Measurements from ENCODE around the gene TNFRSF13B.

DNA sequence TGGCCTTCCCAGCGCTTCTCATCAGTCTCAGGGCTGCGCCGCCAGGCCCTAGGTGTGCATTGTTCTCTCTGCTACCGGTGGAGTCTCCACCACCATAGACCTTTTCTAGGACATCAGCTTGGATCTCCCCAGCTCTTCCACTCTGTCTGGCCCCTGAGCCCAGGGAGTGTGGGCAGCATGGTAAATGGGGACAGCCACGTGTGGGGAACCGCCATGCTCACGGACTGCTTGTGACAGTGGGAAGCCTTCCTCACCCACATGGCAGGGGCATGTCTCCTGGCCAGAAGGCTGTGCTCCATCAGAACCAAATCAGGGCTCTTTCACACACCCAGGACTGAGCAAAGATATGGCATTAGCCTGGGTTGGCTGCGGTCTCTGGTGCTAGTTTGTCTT lies 51.3 kb downstream of the TNFRSF13B start:
- TF ChIP-seq, protein P1, sequence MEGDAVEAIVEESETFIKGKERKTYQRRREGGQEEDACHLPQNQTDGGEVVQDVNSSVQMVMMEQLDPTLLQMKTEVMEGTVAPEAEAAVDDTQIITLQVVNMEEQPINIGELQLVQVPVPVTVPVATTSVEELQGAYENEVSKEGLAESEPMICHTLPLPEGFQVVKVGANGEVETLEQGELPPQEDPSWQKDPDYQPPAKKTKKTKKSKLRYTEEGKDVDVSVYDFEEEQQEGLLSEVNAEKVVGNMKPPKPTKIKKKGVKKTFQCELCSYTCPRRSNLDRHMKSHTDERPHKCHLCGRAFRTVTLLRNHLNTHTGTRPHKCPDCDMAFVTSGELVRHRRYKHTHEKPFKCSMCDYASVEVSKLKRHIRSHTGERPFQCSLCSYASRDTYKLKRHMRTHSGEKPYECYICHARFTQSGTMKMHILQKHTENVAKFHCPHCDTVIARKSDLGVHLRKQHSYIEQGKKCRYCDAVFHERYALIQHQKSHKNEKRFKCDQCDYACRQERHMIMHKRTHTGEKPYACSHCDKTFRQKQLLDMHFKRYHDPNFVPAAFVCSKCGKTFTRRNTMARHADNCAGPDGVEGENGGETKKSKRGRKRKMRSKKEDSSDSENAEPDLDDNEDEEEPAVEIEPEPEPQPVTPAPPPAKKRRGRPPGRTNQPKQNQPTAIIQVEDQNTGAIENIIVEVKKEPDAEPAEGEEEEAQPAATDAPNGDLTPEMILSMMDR (IDR thresholded peaks at IDR 0.05; ENCODE audit: extremely low read depth in 1 of 2, insufficient read depth in 1 of 2, low read depth in 1 of 2, low read length in 2 of 2): no peak
- TF ChIP-seq POLR2AphosphoS5 (IDR thresholded peaks at IDR 0.05; ENCODE audit: insufficient read depth, low read depth, low read length) (no peak), EZH2 (IDR thresholded peaks at IDR 0.05; ENCODE audit: borderline replicate concordance, low read depth, low read length, severe bottlenecking) (no peak), JUN (IDR thresholded peaks at IDR 0.05; ENCODE audit: borderline replicate concordance, insufficient read depth, insufficient read length, low read depth) (no peak), POLR2A (IDR thresholded peaks at IDR 0.05; ENCODE audit: low read depth, low read length) (no peak), MYC (IDR thresholded peaks at IDR 0.05; ENCODE audit: low read depth, low read length) (no peak)
- TF ChIP-seq, protein P2, sequence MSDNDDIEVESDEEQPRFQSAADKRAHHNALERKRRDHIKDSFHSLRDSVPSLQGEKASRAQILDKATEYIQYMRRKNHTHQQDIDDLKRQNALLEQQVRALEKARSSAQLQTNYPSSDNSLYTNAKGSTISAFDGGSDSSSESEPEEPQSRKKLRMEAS (IDR thresholded peaks at IDR 0.05; ENCODE audit: insufficient read depth, insufficient read length): no peak
